Progenitor cell of endocrine pancreas (in vitro differentiated cells): ENCODE results near the gene CCNL1. TPM values are rescaled to one million over a fixed set of nuclear protein-coding genes. Genes with fewer than 3 reads are reported as not detected.

Experiments used
- DNase-seq: peaks from one replicate; pipeline ENCODE4 v3.0.0; 2021; ENCODE audit warnings: low spot score; ENCODE audit not compliant: unreplicated experiment
- H3K27ac Mint-ChIP-seq: 2 replicates; pipeline ENCODE4 v1.8.0; 2021; ENCODE audit warnings: mild to moderate bottlenecking, moderate library complexity, mixed read lengths
- H3K27me3 Mint-ChIP-seq: 2 replicates; pipeline ENCODE4 v1.8.0; 2021; ENCODE audit warnings: mixed read lengths
- H3K36me3 Mint-ChIP-seq: 2 replicates; pipeline ENCODE4 v1.8.0; 2022; ENCODE audit warnings: mixed read lengths; ENCODE audit not compliant: insufficient read depth
- H3K4me1 Mint-ChIP-seq: 2 replicates; pipeline ENCODE4 v1.8.0; 2021; ENCODE audit warnings: low read depth, mixed read lengths
- H3K4me3 Mint-ChIP-seq: 2 replicates; pipeline ENCODE4 v1.8.0; 2021; ENCODE audit warnings: low read depth, mild to moderate bottlenecking, moderate library complexity, mixed read lengths
- H3K9me3 Mint-ChIP-seq: 2 replicates; pipeline ENCODE4 v1.8.0; 2021; ENCODE audit warnings: low read depth, mixed read lengths
- total RNA-seq: library from RNA; stranded (reverse); gene quantifications from 2 replicates; pipeline ENCODE4 v1.2.1, GENCODE V29; 2021
- TF ChIP-seq, protein P1 (sequence below): fragments of 200-600 bp; sonication (generic); IDR thresholded peaks from one replicate; pipeline ENCODE4 v1.5.0; 2021; ENCODE audit warnings: antibody characterized with exemption, mild to moderate bottlenecking; ENCODE audit not compliant: unreplicated experiment

Gene CCNL1
- total RNA-seq, 1 donor from 2014 or later = 157 TPM

DNA sequence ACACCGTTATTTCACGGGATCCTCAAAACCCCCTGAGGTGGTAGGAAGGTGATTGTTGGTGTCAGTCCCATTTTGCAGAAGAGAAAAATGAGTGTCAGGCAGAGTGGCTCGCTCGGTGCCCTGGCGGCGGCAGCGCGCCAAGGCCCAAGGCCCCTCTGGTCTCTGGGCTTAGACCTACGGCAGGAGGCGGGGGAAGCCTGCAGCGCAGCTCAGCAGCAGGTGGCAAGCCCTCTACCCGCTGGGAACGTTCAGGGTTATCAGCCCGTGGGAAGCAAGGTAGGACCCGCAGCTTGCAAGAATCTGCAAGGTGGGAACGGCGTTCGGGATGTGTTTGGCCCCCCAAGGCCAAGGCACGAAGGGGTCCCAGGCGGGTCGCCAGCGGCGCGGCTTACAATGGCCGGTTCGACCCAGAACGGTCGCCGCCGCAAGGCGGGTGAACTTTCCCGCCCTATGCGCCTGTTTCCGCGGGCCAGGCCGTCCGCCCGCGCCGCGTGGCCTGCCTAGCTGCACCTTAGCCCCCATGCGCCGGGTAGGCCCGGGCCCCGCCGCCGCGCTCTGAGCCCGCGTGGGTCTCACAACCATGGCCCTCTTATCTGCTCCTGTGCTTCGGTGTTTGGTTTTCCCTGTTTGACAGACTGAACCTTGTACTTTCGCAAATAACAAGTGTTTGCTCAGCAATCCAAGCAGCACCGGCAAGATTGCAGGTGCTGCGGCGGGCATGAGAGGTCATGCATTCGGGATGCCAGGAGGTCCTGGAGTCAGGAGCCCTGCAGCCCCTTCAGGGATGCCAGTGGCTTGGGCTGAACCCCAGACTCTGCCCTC lies 39.7 kb downstream of the CCNL1 start:
- TF ChIP-seq, protein P1, sequence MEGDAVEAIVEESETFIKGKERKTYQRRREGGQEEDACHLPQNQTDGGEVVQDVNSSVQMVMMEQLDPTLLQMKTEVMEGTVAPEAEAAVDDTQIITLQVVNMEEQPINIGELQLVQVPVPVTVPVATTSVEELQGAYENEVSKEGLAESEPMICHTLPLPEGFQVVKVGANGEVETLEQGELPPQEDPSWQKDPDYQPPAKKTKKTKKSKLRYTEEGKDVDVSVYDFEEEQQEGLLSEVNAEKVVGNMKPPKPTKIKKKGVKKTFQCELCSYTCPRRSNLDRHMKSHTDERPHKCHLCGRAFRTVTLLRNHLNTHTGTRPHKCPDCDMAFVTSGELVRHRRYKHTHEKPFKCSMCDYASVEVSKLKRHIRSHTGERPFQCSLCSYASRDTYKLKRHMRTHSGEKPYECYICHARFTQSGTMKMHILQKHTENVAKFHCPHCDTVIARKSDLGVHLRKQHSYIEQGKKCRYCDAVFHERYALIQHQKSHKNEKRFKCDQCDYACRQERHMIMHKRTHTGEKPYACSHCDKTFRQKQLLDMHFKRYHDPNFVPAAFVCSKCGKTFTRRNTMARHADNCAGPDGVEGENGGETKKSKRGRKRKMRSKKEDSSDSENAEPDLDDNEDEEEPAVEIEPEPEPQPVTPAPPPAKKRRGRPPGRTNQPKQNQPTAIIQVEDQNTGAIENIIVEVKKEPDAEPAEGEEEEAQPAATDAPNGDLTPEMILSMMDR = no peak
- Mint-ChIP-seq H3K27ac (peak overlapping the region; percentile 82), H3K4me3 (no peak overlapping the region)

GRCh38 chr3:157119369-157119951 lies 40.5 kb downstream of the CCNL1 start:
- H3K4me3 Mint-ChIP-seq = no peak overlapping the region
- H3K27ac Mint-ChIP-seq = no peak overlapping the region
- no peaks in the 10 kb centered on the region for H3K27me3 Mint-ChIP-seq
- H3K4me1 Mint-ChIP-seq = peaks cover 47% of the 10 kb centered on the region
- DNase-seq = no peak
- peaks cover 4% of the 10 kb centered on the region for H3K9me3 Mint-ChIP-seq
- TF ChIP-seq, protein P1 = no peak
- H3K36me3 Mint-ChIP-seq = peaks cover 3% of the 10 kb centered on the region

More for the DNA sequence above, 39.7 kb downstream of the CCNL1 start:
- H3K9me3 Mint-ChIP-seq = peaks cover 4% of the 10 kb centered on the region
- peaks cover 48% of the 10 kb centered on the region for H3K4me1 Mint-ChIP-seq
- H3K27me3 Mint-ChIP-seq = no peaks in the 10 kb centered on the region
- peaks cover 3% of the 10 kb centered on the region for H3K36me3 Mint-ChIP-seq
- peak; percentile 26 for DNase-seq

DNA sequence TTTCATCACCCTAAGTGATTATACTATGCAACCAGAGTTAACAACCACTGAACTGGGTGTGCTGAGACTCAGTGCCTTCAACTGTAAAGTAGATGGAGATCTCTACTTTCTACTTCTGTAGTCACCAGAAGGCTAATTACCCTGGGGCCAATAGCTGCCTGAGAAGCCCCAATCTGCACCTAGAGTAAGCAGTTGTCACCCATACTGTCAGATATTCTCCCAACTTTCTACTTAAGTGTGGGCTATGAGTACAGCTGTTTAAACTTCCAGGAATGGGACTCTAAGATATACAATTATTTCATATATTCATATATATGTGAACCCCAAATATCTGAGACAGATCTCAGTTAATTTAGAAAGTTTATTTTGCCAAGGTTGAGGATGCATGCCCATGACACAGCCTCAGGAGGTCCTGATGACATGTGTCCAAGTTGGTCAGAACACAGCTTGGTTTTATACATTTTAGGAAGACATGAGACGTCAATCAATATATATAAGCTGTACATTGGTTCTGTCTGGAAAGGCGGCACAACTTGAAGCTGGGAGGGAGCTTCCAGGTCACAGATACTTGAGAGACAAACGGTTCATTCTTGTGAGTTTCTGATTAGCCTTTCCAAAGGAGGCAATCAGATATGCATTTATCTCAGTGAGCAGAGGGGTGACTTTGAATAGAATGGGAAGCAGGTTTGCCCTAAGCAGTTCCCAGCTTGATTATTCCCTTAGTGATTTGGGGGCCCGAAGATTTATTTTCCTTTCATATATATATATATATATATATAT lies 41.9 kb downstream of the CCNL1 start:
- Mint-ChIP-seq H3K9me3 (peaks cover 4% of the 10 kb centered on the region), H3K4me3 (no peak overlapping the region), H3K27ac (peak overlapping the region; percentile 49), H3K27me3 (no peaks in the 10 kb centered on the region), H3K4me1 (peaks cover 43% of the 10 kb centered on the region), H3K36me3 (peaks cover 3% of the 10 kb centered on the region)
- no peak for DNase-seq
- TF ChIP-seq, protein P1 = no peak

DNA sequence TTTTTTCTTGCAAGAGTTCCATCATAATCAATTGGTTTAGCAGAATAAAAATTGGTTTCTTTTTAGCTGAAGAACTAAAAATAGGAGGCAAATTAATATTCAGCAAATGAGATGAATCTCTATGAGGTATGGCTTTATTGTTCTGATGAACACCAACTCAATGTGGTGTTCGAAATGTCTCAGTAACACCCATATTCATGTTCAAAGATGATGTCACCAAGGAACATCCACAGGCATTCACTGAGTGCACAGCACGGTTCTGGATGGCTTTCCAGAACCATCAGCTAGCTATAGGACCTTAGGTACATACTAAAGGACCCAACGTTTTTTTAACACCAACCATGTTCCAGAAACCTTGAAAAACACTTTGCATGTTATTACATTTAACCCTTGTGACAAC lies 42.7 kb downstream of the CCNL1 start:
- H3K4me3 Mint-ChIP-seq = no peak overlapping the region
- DNase-seq = no peak
- peaks cover 3% of the 10 kb centered on the region for H3K36me3 Mint-ChIP-seq
- H3K27ac Mint-ChIP-seq = no peak overlapping the region
- peaks cover 4% of the 10 kb centered on the region for H3K9me3 Mint-ChIP-seq
- TF ChIP-seq, protein P1 = no peak
- no peaks in the 10 kb centered on the region for H3K27me3 Mint-ChIP-seq
- H3K4me1 Mint-ChIP-seq = peaks cover 40% of the 10 kb centered on the region

DNA sequence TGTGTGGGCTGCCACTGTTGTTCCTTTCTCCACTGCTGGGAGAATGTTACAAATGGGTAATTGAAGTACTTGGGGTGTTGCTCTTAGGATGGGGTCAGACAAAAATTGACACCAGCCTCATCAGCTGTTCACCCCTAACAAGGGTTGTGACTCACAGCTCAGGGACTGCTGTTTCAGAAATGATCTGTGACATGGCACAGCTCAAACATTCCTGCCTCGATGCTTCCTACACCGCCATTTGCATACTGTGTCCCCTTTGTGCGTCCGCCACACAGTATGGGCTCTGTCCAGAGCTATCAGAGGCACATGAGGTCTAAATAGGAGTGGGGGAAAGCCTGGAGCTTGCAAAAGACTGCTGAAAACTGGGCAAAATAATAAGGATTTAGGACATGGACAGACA lies 43.9 kb downstream of the CCNL1 start:
- Mint-ChIP-seq H3K4me3 (no peak overlapping the region), H3K4me1 (peaks cover 29% of the 10 kb centered on the region), H3K9me3 (peaks cover 4% of the 10 kb centered on the region), H3K27ac (peak overlapping the region; percentile 38), H3K27me3 (no peaks in the 10 kb centered on the region), H3K36me3 (peaks cover 3% of the 10 kb centered on the region)
- TF ChIP-seq, protein P1 = no peak
- no peak for DNase-seq
